HG03097 (cell line): Measurements from ENCODE around the gene CFAP77.

Experiments
- ATAC-seq: cut with Tn5 transposase; IDR thresholded peaks from one replicate; pipeline ENCODE4 v1.9.1; 2021; ENCODE audit not compliant: unreplicated experiment, low FRiP score

The CFAP77 gene

GRCh38 chr9:132589148-132590036, 179.4 kb downstream of the CFAP77 start:
- no peak for ATAC-seq

- ATAC-seq: no peak
These were observed 180.0 kb downstream of the CFAP77 start for GRCh38 chr9:132590037-132590317.

DNA sequence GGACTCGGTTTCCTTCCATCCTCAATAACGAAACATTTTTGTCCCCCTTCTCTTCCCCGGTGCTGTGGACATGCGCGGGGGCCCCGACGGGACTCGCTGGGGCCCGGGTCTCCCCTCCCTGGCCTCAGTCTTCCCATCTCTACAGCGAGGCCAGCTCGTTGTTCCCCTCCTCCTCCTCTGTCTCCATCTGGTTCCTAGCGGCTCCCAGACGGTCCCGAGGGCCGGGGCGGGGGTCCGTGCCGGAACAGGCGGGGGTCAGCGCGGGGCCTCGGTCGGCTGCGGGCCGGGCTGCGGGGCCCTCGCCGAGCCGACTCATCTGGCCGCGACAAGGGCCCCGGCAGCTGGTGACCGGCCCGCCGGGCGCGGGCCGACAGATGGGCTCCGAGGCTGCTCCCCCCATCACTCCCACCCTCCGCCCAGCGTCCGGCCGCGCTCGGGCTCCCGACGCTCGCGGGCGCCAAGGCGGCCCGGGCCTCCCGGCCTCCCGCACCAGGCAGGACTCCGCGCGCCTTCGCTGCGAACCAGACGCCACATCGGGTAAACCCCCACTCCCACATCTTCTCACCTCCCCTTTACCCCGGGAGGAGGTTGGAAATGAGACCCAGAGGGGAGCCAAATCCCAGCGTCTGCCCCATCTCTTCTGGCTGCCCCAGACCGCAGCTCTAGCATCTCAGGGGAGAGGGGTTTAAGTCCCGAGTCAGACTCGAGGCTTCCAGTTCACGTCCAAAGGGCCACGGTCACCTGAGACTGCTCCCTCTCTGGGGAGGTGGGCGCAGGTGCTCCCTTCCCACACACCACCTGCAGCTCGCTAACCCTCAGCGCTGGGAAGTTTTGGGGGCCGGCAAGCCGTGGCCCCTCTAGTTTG, 180.5 kb downstream of the CFAP77 start:
- ATAC-seq: no peak

- ATAC-seq: no peak
These were observed 181.2 kb downstream of the CFAP77 start for GRCh38 chr9:132591244-132591643.

GRCh38 chr9:132591751-132592314, 181.8 kb downstream of the CFAP77 start:
- ATAC-seq: no peak

DNA sequence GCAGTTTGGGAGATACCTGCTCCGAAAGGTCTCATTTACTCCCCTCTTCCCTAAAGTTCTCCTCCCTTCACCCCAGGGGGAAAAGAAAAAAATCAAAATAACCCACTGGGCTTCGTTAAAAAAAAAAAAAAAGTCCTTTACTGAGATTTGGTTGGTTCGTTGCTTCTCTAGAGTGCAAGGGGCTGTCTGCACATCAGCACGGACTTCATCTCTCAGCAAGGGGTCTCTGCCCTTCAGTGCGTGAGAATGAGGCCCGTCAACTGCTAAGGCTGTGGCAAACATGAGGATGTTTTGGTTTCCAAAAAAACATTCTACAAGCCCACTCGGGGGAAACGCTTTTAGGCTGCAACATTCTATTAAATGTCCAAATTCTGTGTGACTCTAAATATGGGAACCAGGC, 182.4 kb downstream of the CFAP77 start:
- no peak for ATAC-seq

DNA sequence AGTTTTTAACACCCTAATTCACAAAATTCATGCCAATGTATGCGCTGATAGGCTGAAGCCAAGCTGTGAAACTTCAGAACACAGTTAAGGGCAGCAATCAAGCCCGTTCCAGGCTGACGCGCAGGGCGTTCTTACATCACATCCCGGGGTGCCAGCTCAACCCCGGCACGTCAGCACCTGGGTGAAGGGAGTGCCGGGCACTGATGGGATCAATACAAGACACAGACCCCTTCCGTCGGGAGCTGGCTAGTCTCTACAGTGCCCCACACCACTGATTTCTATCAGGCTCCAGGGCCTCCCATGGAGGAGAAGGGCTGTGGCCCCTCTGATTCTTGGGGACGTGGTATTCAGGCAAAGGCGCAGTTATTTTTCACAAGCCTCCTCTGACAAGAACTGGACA, 184.4 kb downstream of the CFAP77 start:
- no peak for ATAC-seq

GRCh38 chr9:132595319-132595718, 185.3 kb downstream of the CFAP77 start:
- no peak for ATAC-seq

- no peak for ATAC-seq
These were observed 186.2 kb downstream of the CFAP77 start for GRCh38 chr9:132596200-132596599.

- no peak for ATAC-seq
These were observed 187.2 kb downstream of the CFAP77 start for GRCh38 chr9:132597073-132597775.

GRCh38 chr9:132600326-132600984, 190.4 kb downstream of the CFAP77 start:
- no peak for ATAC-seq

- ATAC-seq: no peak
These were observed 192.2 kb downstream of the CFAP77 start for GRCh38 chr9:132602207-132602606.

DNA sequence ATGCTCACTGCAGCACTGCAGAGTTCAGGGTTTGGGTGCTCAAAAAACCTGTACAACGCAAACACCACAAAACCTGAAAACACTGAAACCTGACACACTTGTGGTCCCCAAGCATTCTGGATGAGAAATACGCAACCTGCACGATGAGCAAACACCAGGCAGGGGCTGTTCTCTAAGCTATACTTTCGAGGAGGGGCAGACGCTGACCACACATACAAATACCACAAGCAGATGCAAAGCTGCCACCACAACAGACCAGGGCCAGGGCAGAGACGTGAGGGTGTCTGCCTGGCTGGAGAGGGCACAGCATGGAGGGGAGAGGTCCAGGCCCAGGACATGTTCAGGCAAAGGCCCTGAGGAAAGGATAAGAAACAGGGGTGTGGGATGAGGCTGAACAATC, 195.4 kb downstream of the CFAP77 start:
- no peak for ATAC-seq

DNA sequence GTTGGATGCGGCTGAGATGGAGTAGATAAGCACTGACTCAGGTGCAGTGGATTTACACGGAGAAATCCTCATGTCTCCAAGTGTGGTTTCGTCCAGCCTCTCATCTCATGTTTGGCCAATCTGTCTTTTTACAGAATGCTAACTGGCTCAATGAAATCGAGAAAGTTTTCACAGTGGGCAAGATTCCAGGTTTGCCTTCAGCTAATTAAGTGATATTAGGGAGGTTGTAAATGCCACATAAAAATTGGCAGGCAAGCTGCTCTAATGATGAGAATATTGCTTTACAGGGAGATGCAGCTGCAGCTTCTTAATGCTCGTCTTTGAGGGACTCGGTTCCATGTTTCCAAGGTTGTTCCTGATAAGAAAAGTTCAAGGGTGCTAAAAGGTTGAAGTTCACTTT, 196.1 kb downstream of the CFAP77 start:
- ATAC-seq: no peak

DNA sequence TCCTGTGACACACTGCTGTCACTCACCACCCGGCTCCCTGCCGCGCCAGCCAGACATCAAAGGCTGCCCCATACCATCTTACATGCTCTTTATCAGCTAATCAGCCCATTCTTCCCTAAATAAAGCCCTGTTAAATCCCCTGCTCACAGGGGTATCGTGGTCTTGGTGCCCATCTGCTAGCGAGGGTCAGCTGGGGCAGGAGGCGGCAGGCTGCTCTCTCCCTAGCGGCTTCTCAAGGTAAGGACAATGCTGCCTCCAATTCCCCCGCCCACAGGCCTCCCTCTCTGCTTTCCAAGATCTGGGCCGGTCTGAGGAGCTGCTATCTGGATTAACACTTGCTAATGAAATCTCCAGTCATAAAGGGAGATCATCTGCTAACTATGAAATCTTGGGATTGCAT, 199.2 kb downstream of the CFAP77 start:
- ATAC-seq: no peak

DNA sequence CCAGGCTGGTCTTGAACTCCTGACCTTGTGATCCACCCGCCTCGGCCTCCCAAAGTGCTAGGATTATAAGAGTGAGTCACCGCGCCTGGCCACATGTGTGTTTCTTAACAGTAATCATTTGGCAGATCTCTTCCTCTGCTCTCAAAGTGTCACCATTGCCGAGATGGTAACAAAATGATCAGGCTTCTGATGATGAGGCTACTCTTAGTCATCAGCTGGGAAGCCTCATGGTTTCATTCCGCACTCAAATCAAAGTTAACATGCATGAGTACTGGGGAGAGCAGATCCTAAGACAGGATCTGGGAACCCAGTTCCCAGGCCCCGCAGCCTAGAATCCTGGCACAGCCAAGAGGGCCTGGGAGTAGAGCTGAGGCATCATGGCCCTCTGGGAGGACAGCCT, 199.8 kb downstream of the CFAP77 start:
- ATAC-seq: no peak

DNA sequence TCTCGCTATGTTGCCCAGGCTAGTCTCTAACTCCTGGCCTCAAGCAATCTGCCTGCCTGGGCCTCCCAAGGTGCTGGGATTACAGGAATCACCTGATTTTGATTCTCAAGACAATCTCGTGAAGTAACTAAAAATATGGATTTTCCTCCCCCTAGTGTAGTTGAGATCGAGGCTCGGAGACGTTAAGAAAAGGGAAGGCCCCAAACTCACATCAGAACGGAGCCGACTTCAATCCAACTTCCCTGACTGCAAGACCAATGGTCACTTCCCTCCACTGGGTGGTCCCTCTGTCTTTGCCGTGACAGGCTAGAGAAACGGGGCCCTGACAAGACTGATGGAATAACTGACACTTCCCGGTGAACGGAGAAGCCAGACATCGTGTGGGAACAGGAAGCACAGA, 200.7 kb downstream of the CFAP77 start:
- ATAC-seq: no peak

GRCh38 chr9:132614324-132614723, 204.3 kb downstream of the CFAP77 start:
- no peak for ATAC-seq

DNA sequence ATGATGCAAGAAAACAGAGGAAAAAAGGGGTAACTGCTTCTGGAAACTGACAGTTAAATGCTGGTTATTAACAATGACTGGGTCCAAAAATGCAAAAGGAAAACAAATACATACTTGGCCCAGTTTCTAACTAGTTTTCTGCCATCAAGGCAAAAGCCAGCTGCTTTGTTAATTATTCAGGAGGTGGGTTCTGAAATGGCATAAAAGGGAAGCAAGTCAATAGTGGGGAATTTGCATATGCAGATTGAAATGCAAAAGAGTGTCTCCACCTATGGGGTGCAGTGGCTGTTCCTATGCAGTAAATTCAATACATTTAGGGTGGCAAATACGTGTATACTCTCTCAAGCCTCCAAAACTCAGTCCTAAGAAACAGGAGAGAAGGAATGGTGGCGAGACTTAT, 205.8 kb downstream of the CFAP77 start:
- no peak for ATAC-seq

- no peak for ATAC-seq
These were observed 206.7 kb downstream of the CFAP77 start for GRCh38 chr9:132616725-132617124.
